HEK293 (cell line): ENCODE measurements around the gene LHX5.

Experiments
- CTCF ChIA-PET: fragments of 350-600 bp; formaldehyde crosslinking; extraction: SDS; loops from one replicate; lab custom pipeline; 2021; ENCODE audit warnings: antibody characterized with exemption; lab: Yijun Ruan, JAX
- POLR2A ChIA-PET: fragments of 300-600 bp; formaldehyde crosslinking; extraction: SDS; loops from one replicate; lab custom pipeline; 2020; ENCODE audit warnings: antibody characterized with exemption, inconsistent platforms; lab: Yijun Ruan, JAX
- H3K27ac ChIP-seq: fragments of 200-500 bp; sonication (Bioruptor generic); 2 replicates; pipeline ENCODE4 v1.5.1; 2014; ENCODE audit warnings: low read depth, low read length, control low read depth, inconsistent platforms; ENCODE audit errors: extremely low read depth
- H3K36me3 ChIP-seq, 2 experiments: fragments of 200-500 bp in 1 of 2; sonication (Bioruptor generic) in 1 of 2; 1 replicate in 1 of 2; 2 replicates in 1 of 2; pipeline ENCODE4 v1.5.1; 2014 to 2017; ENCODE audit warnings: inconsistent platforms in 2 of 2, low read length in 2 of 2; ENCODE audit not compliant: control insufficient read depth in 2 of 2, insufficient read depth in 1 of 2
- H3K4me1 ChIP-seq: fragments of 200-500 bp; sonication (Bioruptor generic); 2 replicates; pipeline ENCODE4 v1.5.1; 2014; ENCODE audit warnings: mild to moderate bottlenecking, low read length, inconsistent platforms; ENCODE audit not compliant: control insufficient read depth, insufficient read depth
- H3K4me3 ChIP-seq: 2 replicates; pipeline ENCODE4 v1.5.1; 2011; ENCODE audit warnings: low read depth, mild to moderate bottlenecking, control low read depth, low read length, moderate library complexity
- H3K9me3 ChIP-seq: fragments of 200-500 bp; sonication (Bioruptor generic); 2 replicates; pipeline ENCODE4 v1.5.1; 2014; ENCODE audit warnings: low read depth, low read length, inconsistent platforms; ENCODE audit not compliant: control insufficient read depth, insufficient read depth
- GFI1B ChIP-seq: fragments of 450-650 bp; formaldehyde crosslinking; IDR thresholded peaks from 2 replicates; pipeline ENCODE4 v1.5.1; 2016; ENCODE audit warnings: missing biosample characterization, missing genetic modification characterization
- HOXA7 ChIP-seq: sonication (generic); formaldehyde crosslinking; IDR thresholded peaks from 2 replicates; pipeline ENCODE4 v1.8.1; 2022; ENCODE audit warnings: missing genetic modification reagents, borderline replicate concordance
- HOXD13 ChIP-seq: sonication (generic); formaldehyde crosslinking; IDR thresholded peaks from 2 replicates; pipeline ENCODE4 v1.8.0; 2022; ENCODE audit warnings: missing genetic modification reagents, borderline replicate concordance
- SCRT1 ChIP-seq: fragments of 450-650 bp; formaldehyde crosslinking; IDR thresholded peaks from 2 replicates; pipeline ENCODE4 v1.5.1; 2016; ENCODE audit warnings: missing biosample characterization, missing genetic modification characterization, borderline replicate concordance
- SCRT2 ChIP-seq: fragments of 450-650 bp; formaldehyde crosslinking; IDR thresholded peaks from 2 replicates; pipeline ENCODE4 v1.5.1; 2016; ENCODE audit warnings: missing biosample characterization, missing genetic modification characterization
- TCF7L2 ChIP-seq: IDR thresholded peaks from 2 replicates; pipeline ENCODE4 v1.6.1; 2011; ENCODE audit warnings: low read depth, mild to moderate bottlenecking, inconsistent platforms, low read length, moderate library complexity, borderline replicate concordance
- WT1 ChIP-seq: fragments of 450-650 bp; formaldehyde crosslinking; IDR thresholded peaks from 2 replicates; pipeline ENCODE4 v1.5.1; 2016; ENCODE audit warnings: missing biosample characterization, missing genetic modification characterization
- ZNF221 ChIP-seq: fragments of 450-650 bp; formaldehyde crosslinking; IDR thresholded peaks from 2 replicates; pipeline ENCODE4 v1.5.1; 2017; ENCODE audit warnings: missing biosample characterization, missing genetic modification characterization, borderline replicate concordance
- ZNF23 ChIP-seq: fragments of 450-650 bp; formaldehyde crosslinking; IDR thresholded peaks from 2 replicates; pipeline ENCODE4 v1.5.1; 2016; ENCODE audit warnings: missing biosample characterization, missing genetic modification characterization, borderline replicate concordance
- ZNF529 ChIP-seq: fragments of 450-650 bp; formaldehyde crosslinking; IDR thresholded peaks from 2 replicates; pipeline ENCODE4 v1.5.1; 2017; ENCODE audit warnings: missing genetic modification characterization, missing biosample characterization; ENCODE audit not compliant: insufficient replicate concordance
- ZNF621 ChIP-seq: fragments of 450-650 bp; formaldehyde crosslinking; IDR thresholded peaks from 2 replicates; pipeline ENCODE4 v1.5.1; 2017; ENCODE audit warnings: missing biosample characterization, missing genetic modification characterization
- ZNF624 ChIP-seq: fragments of 450-650 bp; formaldehyde crosslinking; IDR thresholded peaks from 2 replicates; pipeline ENCODE4 v1.5.1; 2017; ENCODE audit warnings: missing biosample characterization, missing genetic modification characterization
- ZNF670 ChIP-seq: fragments of 450-650 bp; formaldehyde crosslinking; IDR thresholded peaks from 2 replicates; pipeline ENCODE4 v1.5.1; 2016; ENCODE audit warnings: missing biosample characterization, missing genetic modification characterization, low read depth
- ZNF707 ChIP-seq: fragments of 450-650 bp; formaldehyde crosslinking; IDR thresholded peaks from 2 replicates; pipeline ENCODE4 v1.5.1; 2016; ENCODE audit warnings: missing biosample characterization, missing genetic modification characterization
- ZNF792 ChIP-seq: fragments of 450-650 bp; formaldehyde crosslinking; IDR thresholded peaks from 2 replicates; pipeline ENCODE4 v1.5.1; 2016; ENCODE audit warnings: missing biosample characterization, missing genetic modification characterization
- TF ChIP-seq, protein P1 (sequence below): fragments of 450-650 bp; formaldehyde crosslinking; IDR thresholded peaks from 2 replicates; pipeline ENCODE4 v1.5.1; 2016; ENCODE audit warnings: missing biosample characterization, missing genetic modification characterization
- TF ChIP-seq, protein P2 (sequence below): fragments of 450-650 bp; formaldehyde crosslinking; IDR thresholded peaks from 2 replicates; pipeline ENCODE4 v1.5.1; 2016; ENCODE audit warnings: missing biosample characterization, missing genetic modification characterization, borderline replicate concordance
- TF ChIP-seq, protein P3 (sequence below): fragments of 450-650 bp; formaldehyde crosslinking; conservative IDR thresholded peaks from 2 replicates; pipeline ENCODE4 v1.5.1; 2016; ENCODE audit warnings: low read depth, missing biosample characterization, missing genetic modification characterization
- TF ChIP-seq, protein P4 (sequence below): fragments of 450-650 bp; formaldehyde crosslinking; IDR thresholded peaks from 2 replicates; pipeline ENCODE4 v1.5.1; 2016; ENCODE audit warnings: missing biosample characterization, missing genetic modification characterization
- TF ChIP-seq, protein P5 (sequence below): IDR thresholded peaks from 2 replicates; pipeline ENCODE4 v1.6.1; 2011; ENCODE audit warnings: mild to moderate bottlenecking, low read depth, low read length, borderline replicate concordance
- TF ChIP-seq, protein P6 (sequence below): fragments of 450-650 bp; formaldehyde crosslinking; IDR thresholded peaks from 2 replicates; pipeline ENCODE4 v1.5.1; 2016; ENCODE audit warnings: missing biosample characterization, missing genetic modification characterization

Gene LHX5

DNA sequence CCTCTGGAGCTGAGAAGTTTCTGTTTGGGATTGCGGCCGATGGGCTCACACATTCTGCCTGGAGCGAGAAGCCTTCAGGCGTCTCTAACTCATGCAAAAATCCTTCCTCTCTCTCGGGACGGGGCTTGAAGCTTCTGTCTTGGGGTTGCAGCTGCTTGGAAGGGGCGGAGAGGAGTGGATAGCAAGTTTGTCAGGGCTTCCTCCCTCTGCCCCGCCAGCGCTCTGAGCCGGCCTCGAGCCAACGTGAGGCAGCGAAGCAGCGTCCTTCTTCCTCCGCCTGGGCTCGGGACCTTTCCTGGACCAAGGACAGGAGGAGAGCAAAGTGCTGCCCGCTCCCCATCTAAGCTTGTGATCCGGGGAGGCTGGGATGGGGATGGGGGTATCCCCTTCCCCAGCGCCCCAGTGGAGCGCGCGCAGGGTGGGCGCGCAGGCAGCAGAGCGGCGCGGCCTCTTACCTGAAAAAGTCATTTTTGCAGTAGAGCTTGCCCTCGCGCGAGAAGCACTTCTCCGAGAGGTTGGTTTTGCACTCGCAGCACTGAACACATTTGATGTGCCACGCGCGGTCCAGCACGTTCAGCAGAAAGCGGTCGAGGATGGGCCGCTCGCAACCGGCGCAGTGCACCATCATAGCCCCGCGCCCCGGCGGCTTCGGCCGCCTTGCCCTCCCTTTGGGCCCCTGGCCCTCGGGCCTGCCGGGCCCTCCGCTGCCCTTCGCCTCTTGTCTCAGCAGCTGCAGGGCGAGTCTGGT, 626 bp downstream of the LHX5 start:
- TF ChIP-seq, protein P1, sequence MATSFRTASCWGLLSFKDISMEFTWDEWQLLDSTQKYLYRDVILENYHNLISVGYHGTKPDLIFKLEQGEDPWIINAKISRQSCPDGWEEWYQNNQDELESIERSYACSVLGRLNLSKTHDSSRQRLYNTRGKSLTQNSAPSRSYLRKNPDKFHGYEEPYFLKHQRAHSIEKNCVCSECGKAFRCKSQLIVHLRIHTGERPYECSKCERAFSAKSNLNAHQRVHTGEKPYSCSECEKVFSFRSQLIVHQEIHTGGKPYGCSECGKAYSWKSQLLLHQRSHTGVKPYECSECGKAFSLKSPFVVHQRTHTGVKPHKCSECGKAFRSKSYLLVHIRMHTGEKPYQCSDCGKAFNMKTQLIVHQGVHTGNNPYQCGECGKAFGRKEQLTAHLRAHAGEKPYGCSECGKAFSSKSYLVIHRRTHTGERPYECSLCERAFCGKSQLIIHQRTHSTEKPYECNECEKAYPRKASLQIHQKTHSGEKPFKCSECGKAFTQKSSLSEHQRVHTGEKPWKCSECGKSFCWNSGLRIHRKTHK (tag by site-specific recombination), result no peak
- TF ChIP-seq ZNF670 (tag by site-specific recombination), result no peak
- no peak for TF ChIP-seq ZNF529
- no peak for TF ChIP-seq ZNF621 (tag by site-specific recombination)
- TF ChIP-seq, protein P2, sequence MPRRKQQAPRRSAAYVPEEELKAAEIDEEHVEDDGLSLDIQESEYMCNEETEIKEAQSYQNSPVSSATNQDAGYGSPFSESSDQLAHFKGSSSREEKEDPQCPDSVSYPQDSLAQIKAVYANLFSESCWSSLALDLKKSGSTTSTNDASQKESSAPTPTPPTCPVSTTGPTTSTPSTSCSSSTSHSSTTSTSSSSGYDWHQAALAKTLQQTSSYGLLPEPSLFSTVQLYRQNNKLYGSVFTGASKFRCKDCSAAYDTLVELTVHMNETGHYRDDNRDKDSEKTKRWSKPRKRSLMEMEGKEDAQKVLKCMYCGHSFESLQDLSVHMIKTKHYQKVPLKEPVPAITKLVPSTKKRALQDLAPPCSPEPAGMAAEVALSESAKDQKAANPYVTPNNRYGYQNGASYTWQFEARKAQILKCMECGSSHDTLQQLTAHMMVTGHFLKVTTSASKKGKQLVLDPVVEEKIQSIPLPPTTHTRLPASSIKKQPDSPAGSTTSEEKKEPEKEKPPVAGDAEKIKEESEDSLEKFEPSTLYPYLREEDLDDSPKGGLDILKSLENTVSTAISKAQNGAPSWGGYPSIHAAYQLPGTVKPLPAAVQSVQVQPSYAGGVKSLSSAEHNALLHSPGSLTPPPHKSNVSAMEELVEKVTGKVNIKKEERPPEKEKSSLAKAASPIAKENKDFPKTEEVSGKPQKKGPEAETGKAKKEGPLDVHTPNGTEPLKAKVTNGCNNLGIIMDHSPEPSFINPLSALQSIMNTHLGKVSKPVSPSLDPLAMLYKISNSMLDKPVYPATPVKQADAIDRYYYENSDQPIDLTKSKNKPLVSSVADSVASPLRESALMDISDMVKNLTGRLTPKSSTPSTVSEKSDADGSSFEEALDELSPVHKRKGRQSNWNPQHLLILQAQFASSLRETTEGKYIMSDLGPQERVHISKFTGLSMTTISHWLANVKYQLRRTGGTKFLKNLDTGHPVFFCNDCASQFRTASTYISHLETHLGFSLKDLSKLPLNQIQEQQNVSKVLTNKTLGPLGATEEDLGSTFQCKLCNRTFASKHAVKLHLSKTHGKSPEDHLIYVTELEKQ (tag by site-specific recombination), result no peak
- TF ChIP-seq TCF7L2, result no peak
- TF ChIP-seq ZNF23 (tag by site-specific recombination), result no peak
- no peak for TF ChIP-seq GFI1B (tag by site-specific recombination)
- no peak for TF ChIP-seq WT1 (tag by site-specific recombination)
- TF ChIP-seq, protein P3, sequence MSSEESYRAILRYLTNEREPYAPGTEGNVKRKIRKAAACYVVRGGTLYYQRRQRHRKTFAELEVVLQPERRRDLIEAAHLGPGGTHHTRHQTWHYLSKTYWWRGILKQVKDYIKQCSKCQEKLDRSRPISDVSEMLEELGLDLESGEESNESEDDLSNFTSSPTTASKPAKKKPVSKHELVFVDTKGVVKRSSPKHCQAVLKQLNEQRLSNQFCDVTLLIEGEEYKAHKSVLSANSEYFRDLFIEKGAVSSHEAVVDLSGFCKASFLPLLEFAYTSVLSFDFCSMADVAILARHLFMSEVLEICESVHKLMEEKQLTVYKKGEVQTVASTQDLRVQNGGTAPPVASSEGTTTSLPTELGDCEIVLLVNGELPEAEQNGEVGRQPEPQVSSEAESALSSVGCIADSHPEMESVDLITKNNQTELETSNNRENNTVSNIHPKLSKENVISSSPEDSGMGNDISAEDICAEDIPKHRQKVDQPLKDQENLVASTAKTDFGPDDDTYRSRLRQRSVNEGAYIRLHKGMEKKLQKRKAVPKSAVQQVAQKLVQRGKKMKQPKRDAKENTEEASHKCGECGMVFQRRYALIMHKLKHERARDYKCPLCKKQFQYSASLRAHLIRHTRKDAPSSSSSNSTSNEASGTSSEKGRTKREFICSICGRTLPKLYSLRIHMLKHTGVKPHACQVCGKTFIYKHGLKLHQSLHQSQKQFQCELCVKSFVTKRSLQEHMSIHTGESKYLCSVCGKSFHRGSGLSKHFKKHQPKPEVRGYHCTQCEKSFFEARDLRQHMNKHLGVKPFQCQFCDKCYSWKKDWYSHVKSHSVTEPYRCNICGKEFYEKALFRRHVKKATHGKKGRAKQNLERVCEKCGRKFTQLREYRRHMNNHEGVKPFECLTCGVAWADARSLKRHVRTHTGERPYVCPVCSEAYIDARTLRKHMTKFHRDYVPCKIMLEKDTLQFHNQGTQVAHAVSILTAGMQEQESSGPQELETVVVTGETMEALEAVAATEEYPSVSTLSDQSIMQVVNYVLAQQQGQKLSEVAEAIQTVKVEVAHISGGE (tag by site-specific recombination), result no peak
- TF ChIP-seq, protein P4, sequence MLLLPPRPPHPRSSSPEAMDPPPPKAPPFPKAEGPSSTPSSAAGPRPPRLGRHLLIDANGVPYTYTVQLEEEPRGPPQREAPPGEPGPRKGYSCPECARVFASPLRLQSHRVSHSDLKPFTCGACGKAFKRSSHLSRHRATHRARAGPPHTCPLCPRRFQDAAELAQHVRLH, result no peak
- TF ChIP-seq SCRT1 (tag by site-specific recombination), result no peak
- no peak for TF ChIP-seq SCRT2 (tag by site-specific recombination)
- ChIA-PET POLR2A (no interaction called here), CTCF (no interaction called here)
- H3K27ac ChIP-seq, result no peak overlapping the region
- no peaks in the 10 kb centered on the region for H3K9me3 ChIP-seq
- no peak overlapping the region for H3K4me3 ChIP-seq
- no peaks in the 10 kb centered on the region for H3K36me3 ChIP-seq
- H3K4me1 ChIP-seq, result no peaks in the 10 kb centered on the region

DNA sequence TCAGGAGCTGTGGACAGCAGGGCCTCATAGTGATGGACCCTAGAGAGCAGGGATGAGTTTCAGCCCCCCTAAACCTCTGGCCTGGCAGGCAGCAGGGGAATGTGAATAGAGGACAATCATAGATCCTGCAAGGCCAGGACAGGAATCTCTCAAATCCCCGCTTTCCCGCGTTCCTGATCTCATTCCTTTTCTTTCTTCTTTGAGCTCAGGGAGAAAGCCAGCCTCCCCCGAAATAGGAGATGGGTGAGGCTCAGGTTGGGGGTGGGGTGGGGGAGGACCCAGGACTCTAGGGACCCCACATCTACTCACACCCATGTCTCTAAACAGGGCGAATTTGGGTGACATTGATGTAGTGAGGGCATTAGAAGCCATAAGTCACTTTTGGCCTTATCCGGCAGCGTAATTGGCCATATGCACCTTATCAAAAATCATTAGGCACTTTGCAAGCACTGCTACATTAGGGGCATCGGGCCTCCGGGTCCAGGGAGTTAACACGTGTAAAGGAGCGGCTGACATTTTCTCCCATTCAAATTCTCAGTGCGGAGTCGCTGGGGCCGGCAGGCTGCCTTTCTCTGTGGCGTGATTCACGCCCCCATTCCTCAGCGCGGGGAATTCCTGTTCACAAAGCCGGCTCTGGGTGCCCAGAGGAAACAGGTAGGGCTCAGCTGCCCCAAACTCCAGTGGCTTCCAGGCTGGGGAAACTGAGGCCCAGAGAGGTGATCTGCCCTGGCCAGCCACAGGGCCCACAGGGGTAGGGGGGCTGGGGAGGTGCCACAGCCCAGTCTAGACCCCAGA, 1.5 kb downstream of the LHX5 start:
- H3K27ac ChIP-seq, result no peak overlapping the region
- H3K4me1 ChIP-seq, result no peaks in the 10 kb centered on the region
- no peaks in the 10 kb centered on the region for H3K9me3 ChIP-seq
- no peaks in the 10 kb centered on the region for H3K36me3 ChIP-seq
- ChIA-PET CTCF (no interaction called here), POLR2A (no interaction called here)
- H3K4me3 ChIP-seq, result no peak overlapping the region
- TF ChIP-seq ZNF624, result no peak
- no peak for TF ChIP-seq ZNF707 (tag by site-specific recombination)
- TF ChIP-seq ZNF221 (tag by site-specific recombination), result no peak
- TF ChIP-seq HOXA7 (CRISPR knock-in tag), result no peak
- TF ChIP-seq, protein P5, sequence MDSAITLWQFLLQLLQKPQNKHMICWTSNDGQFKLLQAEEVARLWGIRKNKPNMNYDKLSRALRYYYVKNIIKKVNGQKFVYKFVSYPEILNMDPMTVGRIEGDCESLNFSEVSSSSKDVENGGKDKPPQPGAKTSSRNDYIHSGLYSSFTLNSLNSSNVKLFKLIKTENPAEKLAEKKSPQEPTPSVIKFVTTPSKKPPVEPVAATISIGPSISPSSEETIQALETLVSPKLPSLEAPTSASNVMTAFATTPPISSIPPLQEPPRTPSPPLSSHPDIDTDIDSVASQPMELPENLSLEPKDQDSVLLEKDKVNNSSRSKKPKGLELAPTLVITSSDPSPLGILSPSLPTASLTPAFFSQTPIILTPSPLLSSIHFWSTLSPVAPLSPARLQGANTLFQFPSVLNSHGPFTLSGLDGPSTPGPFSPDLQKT, result no peak
- no peak for TF ChIP-seq HOXD13
- TF ChIP-seq, protein P6, sequence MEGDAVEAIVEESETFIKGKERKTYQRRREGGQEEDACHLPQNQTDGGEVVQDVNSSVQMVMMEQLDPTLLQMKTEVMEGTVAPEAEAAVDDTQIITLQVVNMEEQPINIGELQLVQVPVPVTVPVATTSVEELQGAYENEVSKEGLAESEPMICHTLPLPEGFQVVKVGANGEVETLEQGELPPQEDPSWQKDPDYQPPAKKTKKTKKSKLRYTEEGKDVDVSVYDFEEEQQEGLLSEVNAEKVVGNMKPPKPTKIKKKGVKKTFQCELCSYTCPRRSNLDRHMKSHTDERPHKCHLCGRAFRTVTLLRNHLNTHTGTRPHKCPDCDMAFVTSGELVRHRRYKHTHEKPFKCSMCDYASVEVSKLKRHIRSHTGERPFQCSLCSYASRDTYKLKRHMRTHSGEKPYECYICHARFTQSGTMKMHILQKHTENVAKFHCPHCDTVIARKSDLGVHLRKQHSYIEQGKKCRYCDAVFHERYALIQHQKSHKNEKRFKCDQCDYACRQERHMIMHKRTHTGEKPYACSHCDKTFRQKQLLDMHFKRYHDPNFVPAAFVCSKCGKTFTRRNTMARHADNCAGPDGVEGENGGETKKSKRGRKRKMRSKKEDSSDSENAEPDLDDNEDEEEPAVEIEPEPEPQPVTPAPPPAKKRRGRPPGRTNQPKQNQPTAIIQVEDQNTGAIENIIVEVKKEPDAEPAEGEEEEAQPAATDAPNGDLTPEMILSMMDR (tag by site-specific recombination), result no peak
- TF ChIP-seq ZNF792, result no peak
